Adrenal gland (tissue), 12 donors: ENCODE results near the gene SETBP1. TPM values are rescaled to one million over a fixed set of nuclear protein-coding genes. Genes with fewer than 3 reads are reported as not detected.

Experiments used
- DNase-seq, 7 donors: peaks; one replicate each; pipeline ENCODE4 v3.0.0-alpha.2; 2019 to 2020
- H3K27ac ChIP-seq, 5 donors: fragments of 200-600 bp; sonication (generic) in 4 of 5; 1 replicate in 3 of 5; 2 replicates in 2 of 5; pipeline versions ENCODE4 v1.5.1 to v1.8.0; 2016 to 2020; ENCODE audit warnings: mild to moderate bottlenecking in 1 of 5
- H3K27me3 ChIP-seq: fragments of 200-600 bp; 2 replicates; pipeline ENCODE4 v1.8.0; 2021
- H3K36me3 ChIP-seq, 2 donors: fragments of 200-600 bp; replicated peaks in 1 of 2; 1 replicate in 1 of 2; 2 replicates in 1 of 2; pipeline versions ENCODE4 v1.5.1 to v1.8.0; 2018 to 2022
- H3K4me1 ChIP-seq, 2 donors: fragments of 200-600 bp; replicated peaks in 1 of 2; 1 replicate in 1 of 2; 2 replicates in 1 of 2; pipeline versions ENCODE4 v1.5.1 to v1.8.0; 2018 to 2021
- H3K4me3 ChIP-seq, 4 donors: fragments of 200-600 bp; sonication (generic) in 3 of 4; one replicate each; pipeline ENCODE4 v1.5.1; 2016 to 2018
- H3K9me3 ChIP-seq, 3 donors: fragments of 200-600 bp; sonication (generic) in 1 of 3; replicated peaks in 1 of 3; 1 replicate in 2 of 3; 2 replicates in 1 of 3; pipeline versions ENCODE4 v1.5.1 to v1.8.0; 2016 to 2021
- CTCF ChIP-seq, 6 experiments: fragments of 450-650 bp in 4 of 6; fragments of 200-600 bp in 2 of 6; sonication (generic) in 1 of 6; IDR thresholded peaks; 1 replicate in 5 of 6; 2 replicates in 1 of 6; pipeline versions ENCODE4 v1.5.1 to v1.8.0; 2016 to 2021; ENCODE audit warnings: antibody characterized with exemption in 6 of 6, mild to moderate bottlenecking in 2 of 6, moderate library complexity in 1 of 6
- POLR2A ChIP-seq, 2 donors: fragments of 450-650 bp; IDR thresholded peaks; one replicate each; pipeline ENCODE4 v1.6.1; 2017; ENCODE audit warnings: antibody characterized with exemption in 2 of 2, mild to moderate bottlenecking in 2 of 2, moderate library complexity in 1 of 2
- WGBS, 4 donors: extraction: QIAGEN DNeasy Blood & Tissue Kit in 2 of 4; methylation state at CpG; one replicate each; pipeline versions ENCODE4 v1.1.5 to v1.1.7; 2013 to 2017; 5-methylcytosine and 5-hydroxymethylcytosine counted together
- intact Hi-C, 2 donors: fragments of 100-400 bp; cut with DNase I; formaldehyde crosslinking; loops; one replicate each; pipeline versions ENCODE4 v1.14.1 to v1.15.0; 2022 to 2023
- polyA plus RNA-seq, 3 donors: library from polyadenylated mRNA; stranded (reverse); fragments of 200-250 nt in 2 of 3; fragments of 350-450 nt in 1 of 3; fragmentation: Illumina TruSeq in 1 of 3; extraction: RNeasy Lipid Tissue Mini Kit (QIAGEN cat#74804) in 1 of 3; gene quantifications; one replicate each; pipeline ENCODE4 v1.2.3, GENCODE V29; 2013 to 2014
- total RNA-seq, 9 donors: library from RNA; depleted of rRNA in 4 of 9; stranded (reverse); fragments of >200 nt in 4 of 9; fragments of 120-200 nt in 1 of 9; fragmentation: NEBNext Ultra II Directional in 1 of 9; extraction: Animal tissue kit (Norgen Biotek cat#: 25700) in 1 of 9; gene quantifications; one replicate each; pipeline versions ENCODE4 v1.1.0 to v1.2.4, GENCODE V29; 2013 to 2023
- donor health status: healthy with polysubstance abuse.
- donor health status: Bipolar disorder and iron deficiency.
- donor health status: DM: yes; HTN: yes; CAD: no.
- donor health status: DM: no; HTN: no; CAD: no.
- donor health status: DM: no; HTN: no; CAD: no.
- donor health status: DM: yes; HTN: yes; CAD: no.

The SETBP1 gene
- total and polyA plus RNA-seq, 12 donors: 1.2 to 18.0 (median 9.4) TPM

- no peaks in the 10 kb centered on the region for H3K36me3 ChIP-seq
- H3K27ac ChIP-seq: no peak overlapping the region
- DNase-seq: no peak
- H3K4me3 ChIP-seq: no peak overlapping the region
- intact Hi-C loops: no loop called here
- no peak for TF ChIP-seq POLR2A (IDR thresholded peaks at IDR 0.05)
- TF ChIP-seq CTCF (IDR thresholded peaks at IDR 0.05): no peak
- H3K9me3 ChIP-seq: no peaks in the 10 kb centered on the region
- H3K27me3 ChIP-seq: no peaks in the 10 kb centered on the region
- no peaks in the 10 kb centered on the region for H3K4me1 ChIP-seq
- 71 to 79% (median 76%) methylated on average over 4 of the region's 4 CpGs for WGBS, 4 donors
These were observed 369.1 kb downstream of the SETBP1 start for GRCh38 chr18:45049578-45050319.

- Histone ChIP-seq H3K4me1 (no peaks in the 10 kb centered on the region), H3K4me3 (no peak overlapping the region), H3K9me3 (no peaks in the 10 kb centered on the region), H3K36me3 (no peaks in the 10 kb centered on the region), H3K27ac (no peak overlapping the region), H3K27me3 (no peaks in the 10 kb centered on the region)
- 44 to 52% (median 48%) methylated on average over 3 of the region's 3 CpGs for WGBS, 4 donors
- intact Hi-C loops: no loop called here
- TF ChIP-seq POLR2A (IDR thresholded peaks at IDR 0.05) (no peak), CTCF (IDR thresholded peaks at IDR 0.05) (no peak)
- no peak for DNase-seq
These were observed 370.3 kb downstream of the SETBP1 start for GRCh38 chr18:45050712-45051601.

DNA sequence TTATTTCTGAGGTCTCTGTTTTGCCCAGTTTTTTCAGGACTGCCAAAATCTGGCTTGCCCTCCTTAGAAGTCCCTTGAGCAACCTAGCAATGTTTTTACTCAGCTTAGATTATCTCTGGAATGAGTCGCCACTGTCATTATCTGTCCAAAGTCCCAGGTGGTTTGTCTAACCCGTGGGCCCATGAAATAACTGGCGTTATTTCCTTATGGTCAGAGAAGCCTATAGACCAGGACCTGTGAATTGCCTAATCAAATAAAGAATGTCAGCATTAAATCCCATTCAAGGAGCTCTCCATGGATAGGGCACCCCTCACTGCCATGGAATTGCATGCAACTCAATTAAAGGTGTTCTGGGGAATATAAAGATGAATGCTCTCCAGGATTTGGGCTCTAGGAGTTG is 373.9 kb downstream of the SETBP1 start:
- Histone ChIP-seq H3K27me3 (no peaks in the 10 kb centered on the region), H3K4me3 (no peak overlapping the region), H3K9me3 (no peaks in the 10 kb centered on the region), H3K27ac (no peak overlapping the region), H3K36me3 (no peaks in the 10 kb centered on the region), H3K4me1 (no peaks in the 10 kb centered on the region)
- intact Hi-C loops: no loop called here
- TF ChIP-seq CTCF (IDR thresholded peaks at IDR 0.05): no peak
- TF ChIP-seq POLR2A (IDR thresholded peaks at IDR 0.05): no peak
- 67 to 90% (median 78%) methylated on average over 3 of the region's 3 CpGs for WGBS, 4 donors
- no peak for DNase-seq

GRCh38 chr18:45055811-45056210 is 375.1 kb downstream of the SETBP1 start:
- DNase-seq: no peak
- WGBS, 4 donors: 78 to 90% (median 82%) methylated on average over 1 of the region's 1 CpG
- intact Hi-C loops: no loop called here

More at GRCh38 chr18:45055811-45056210, 375.1 kb downstream of the SETBP1 start:
- no peaks in the 10 kb centered on the region for H3K4me1 ChIP-seq
- no peaks in the 10 kb centered on the region for H3K36me3 ChIP-seq
- H3K9me3 ChIP-seq: no peaks in the 10 kb centered on the region
- H3K27me3 ChIP-seq: no peaks in the 10 kb centered on the region
- no peak overlapping the region for H3K27ac ChIP-seq
- TF ChIP-seq CTCF (IDR thresholded peaks at IDR 0.05) (no peak), POLR2A (IDR thresholded peaks at IDR 0.05) (no peak)
- no peak overlapping the region for H3K4me3 ChIP-seq
